ENCODE results near the gene CACNA1E.

CACNA1E gene

GRCh38 chr1:181490740-181491712, 7.7 kb downstream of the CACNA1E start:
- Mint-ChIP-seq H3K36me3 (ENCODE audit: low read depth) (no peaks in the 10 kb centered on the region), H3K4me1 (peaks cover 11% of the 10 kb centered on the region), H3K4me3 (no peak overlapping the region), H3K9me3 (no peaks in the 10 kb centered on the region), H3K27ac (no peak overlapping the region), H3K27me3 (ENCODE audit: low read depth, poor library complexity) (peaks cover 66% of the 10 kb centered on the region)
- DNase-seq, result no peak
- TF ChIP-seq, protein P1, sequence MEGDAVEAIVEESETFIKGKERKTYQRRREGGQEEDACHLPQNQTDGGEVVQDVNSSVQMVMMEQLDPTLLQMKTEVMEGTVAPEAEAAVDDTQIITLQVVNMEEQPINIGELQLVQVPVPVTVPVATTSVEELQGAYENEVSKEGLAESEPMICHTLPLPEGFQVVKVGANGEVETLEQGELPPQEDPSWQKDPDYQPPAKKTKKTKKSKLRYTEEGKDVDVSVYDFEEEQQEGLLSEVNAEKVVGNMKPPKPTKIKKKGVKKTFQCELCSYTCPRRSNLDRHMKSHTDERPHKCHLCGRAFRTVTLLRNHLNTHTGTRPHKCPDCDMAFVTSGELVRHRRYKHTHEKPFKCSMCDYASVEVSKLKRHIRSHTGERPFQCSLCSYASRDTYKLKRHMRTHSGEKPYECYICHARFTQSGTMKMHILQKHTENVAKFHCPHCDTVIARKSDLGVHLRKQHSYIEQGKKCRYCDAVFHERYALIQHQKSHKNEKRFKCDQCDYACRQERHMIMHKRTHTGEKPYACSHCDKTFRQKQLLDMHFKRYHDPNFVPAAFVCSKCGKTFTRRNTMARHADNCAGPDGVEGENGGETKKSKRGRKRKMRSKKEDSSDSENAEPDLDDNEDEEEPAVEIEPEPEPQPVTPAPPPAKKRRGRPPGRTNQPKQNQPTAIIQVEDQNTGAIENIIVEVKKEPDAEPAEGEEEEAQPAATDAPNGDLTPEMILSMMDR (IDR thresholded peaks at IDR 0.05), result no peak

- no peak overlapping the region for H3K4me3 Mint-ChIP-seq
- peaks cover 5% of the 10 kb centered on the region for H3K4me1 Mint-ChIP-seq
- no peak overlapping the region for H3K27ac Mint-ChIP-seq
- peaks cover 59% of the 10 kb centered on the region for H3K27me3 Mint-ChIP-seq (ENCODE audit: low read depth, poor library complexity)
- no peaks in the 10 kb centered on the region for H3K36me3 Mint-ChIP-seq (ENCODE audit: low read depth)
- no peaks in the 10 kb centered on the region for H3K9me3 Mint-ChIP-seq
- TF ChIP-seq, protein P1 (IDR thresholded peaks at IDR 0.05), result no peak
- no peak for DNase-seq
Observed at GRCh38 chr1:181493166-181493565, 9.8 kb downstream of the CACNA1E start.

DNA sequence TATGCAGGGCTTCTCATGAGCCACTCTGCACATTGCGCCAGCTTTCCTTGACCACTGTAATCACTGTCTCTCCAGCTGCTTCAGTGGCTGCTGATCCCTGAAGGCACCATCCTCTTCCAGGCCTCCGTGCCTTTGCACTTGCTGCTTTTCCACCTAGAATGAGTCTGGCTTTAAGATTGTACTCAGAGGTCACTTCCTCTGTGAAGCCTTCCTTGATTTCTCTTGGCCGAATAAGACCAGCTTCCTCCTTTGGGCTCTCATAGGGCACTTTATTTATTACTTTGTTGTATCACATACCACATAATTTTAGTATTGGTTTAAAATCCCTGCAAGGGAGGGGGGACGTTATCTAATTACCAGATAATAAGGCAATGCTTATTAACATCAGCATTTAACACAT, 10.6 kb downstream of the CACNA1E start:
- Mint-ChIP-seq H3K27me3 (ENCODE audit: low read depth, poor library complexity) (peaks cover 52% of the 10 kb centered on the region), H3K9me3 (no peaks in the 10 kb centered on the region), H3K36me3 (ENCODE audit: low read depth) (no peaks in the 10 kb centered on the region), H3K4me3 (no peak overlapping the region), H3K4me1 (peaks cover 5% of the 10 kb centered on the region), H3K27ac (no peak overlapping the region)
- TF ChIP-seq, protein P1 (IDR thresholded peaks at IDR 0.05), result no peak
- DNase-seq, result no peak

- no peak for DNase-seq
- H3K9me3 Mint-ChIP-seq, result no peaks in the 10 kb centered on the region
- TF ChIP-seq, protein P1 (IDR thresholded peaks at IDR 0.05), result no peak
- peaks cover 46% of the 10 kb centered on the region for H3K27me3 Mint-ChIP-seq (ENCODE audit: low read depth, poor library complexity)
- no peaks in the 10 kb centered on the region for H3K4me1 Mint-ChIP-seq
- no peaks in the 10 kb centered on the region for H3K36me3 Mint-ChIP-seq (ENCODE audit: low read depth)
- no peak overlapping the region for H3K4me3 Mint-ChIP-seq
- no peak overlapping the region for H3K27ac Mint-ChIP-seq
Observed at GRCh38 chr1:181496759-181497158, 13.4 kb downstream of the CACNA1E start.

DNA sequence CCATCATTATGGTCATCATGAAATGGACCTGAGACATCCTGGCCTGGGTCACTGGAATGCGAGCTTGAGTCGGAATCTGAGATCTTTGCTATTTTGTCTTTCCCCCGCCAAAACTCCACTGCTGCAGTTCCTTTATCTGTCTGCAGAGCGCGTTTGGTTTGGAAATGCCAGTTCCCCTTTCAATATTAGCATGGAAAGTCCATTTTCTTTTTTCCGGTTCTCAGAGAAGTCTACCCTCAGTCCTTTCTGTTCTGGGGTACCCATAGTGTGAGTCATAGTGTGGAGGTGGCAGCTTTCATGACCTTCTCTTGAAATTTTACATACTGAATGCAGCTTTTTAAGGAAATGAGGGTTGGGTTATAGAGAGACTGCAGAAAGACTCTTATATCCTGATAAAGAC, 14.6 kb downstream of the CACNA1E start:
- H3K27ac Mint-ChIP-seq, result no peak overlapping the region
- peaks cover under 1% of the 10 kb centered on the region for H3K4me1 Mint-ChIP-seq
- no peaks in the 10 kb centered on the region for H3K9me3 Mint-ChIP-seq
- TF ChIP-seq, protein P1 (IDR thresholded peaks at IDR 0.05), result no peak
- no peak overlapping the region for H3K4me3 Mint-ChIP-seq
- H3K36me3 Mint-ChIP-seq (ENCODE audit: low read depth), result no peaks in the 10 kb centered on the region
- peaks cover 39% of the 10 kb centered on the region for H3K27me3 Mint-ChIP-seq (ENCODE audit: low read depth, poor library complexity)
- no peak for DNase-seq

GRCh38 chr1:181499825-181500224, 16.5 kb downstream of the CACNA1E start:
- no peak overlapping the region for H3K4me3 Mint-ChIP-seq
- H3K36me3 Mint-ChIP-seq (ENCODE audit: low read depth), result no peaks in the 10 kb centered on the region
- TF ChIP-seq, protein P1 (IDR thresholded peaks at IDR 0.05), result no peak
- no peak overlapping the region for H3K27ac Mint-ChIP-seq
- H3K9me3 Mint-ChIP-seq, result no peaks in the 10 kb centered on the region
- peaks cover 29% of the 10 kb centered on the region for H3K27me3 Mint-ChIP-seq (ENCODE audit: low read depth, poor library complexity)
- H3K4me1 Mint-ChIP-seq, result peaks cover 15% of the 10 kb centered on the region
- no peak for DNase-seq

All from nephron progenitor cell (in vitro differentiated cells).